ENCODE results near the gene PTPRO.
A peak's percentile ranks its signal among the peaks of the same experiment; 100 is the strongest.

Gene PTPRO

DNA sequence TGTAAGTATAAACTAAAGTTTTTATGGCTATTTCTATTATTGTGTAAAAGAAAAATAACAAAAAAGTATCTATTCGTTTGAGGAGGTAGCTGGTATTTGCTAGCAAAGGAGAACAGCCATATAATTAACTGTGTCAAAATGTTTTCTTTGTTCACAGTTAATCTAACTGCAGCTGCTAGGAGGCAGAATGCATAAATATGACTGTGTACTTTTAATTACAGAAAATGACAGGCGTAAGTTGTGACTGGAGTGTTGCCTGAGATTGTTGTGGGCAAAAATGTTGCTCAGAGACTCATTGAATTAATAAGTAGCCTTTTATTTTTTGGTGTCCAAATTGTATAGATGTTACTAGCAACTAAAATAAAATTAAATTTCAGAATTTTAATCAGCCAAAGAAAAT is 33.5 kb downstream of the PTPRO start:
- peak; percentile 21 to 49 for DNase-seq

DNA sequence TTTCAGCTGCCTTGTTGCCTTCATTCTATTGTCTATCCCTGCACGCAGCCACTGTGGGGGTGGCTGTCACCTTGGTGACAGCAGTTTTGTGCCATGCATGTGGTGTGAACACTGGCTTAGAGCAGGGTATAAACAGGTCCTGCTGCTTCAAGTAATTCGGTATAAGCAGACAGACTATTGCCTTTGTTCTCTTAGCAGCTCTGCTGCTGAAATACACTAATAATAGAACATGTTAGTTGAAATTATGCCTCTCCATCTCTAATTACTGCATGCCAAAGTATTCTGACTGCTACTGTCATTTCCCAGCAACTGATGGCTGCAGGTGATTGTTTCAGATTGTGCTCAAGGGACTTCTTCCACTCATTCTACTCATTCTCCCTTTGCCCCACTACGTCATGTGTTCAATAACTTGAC is 34.6 kb downstream of the PTPRO start:
- DNase-seq = peak; percentile 95 to 98

DNA sequence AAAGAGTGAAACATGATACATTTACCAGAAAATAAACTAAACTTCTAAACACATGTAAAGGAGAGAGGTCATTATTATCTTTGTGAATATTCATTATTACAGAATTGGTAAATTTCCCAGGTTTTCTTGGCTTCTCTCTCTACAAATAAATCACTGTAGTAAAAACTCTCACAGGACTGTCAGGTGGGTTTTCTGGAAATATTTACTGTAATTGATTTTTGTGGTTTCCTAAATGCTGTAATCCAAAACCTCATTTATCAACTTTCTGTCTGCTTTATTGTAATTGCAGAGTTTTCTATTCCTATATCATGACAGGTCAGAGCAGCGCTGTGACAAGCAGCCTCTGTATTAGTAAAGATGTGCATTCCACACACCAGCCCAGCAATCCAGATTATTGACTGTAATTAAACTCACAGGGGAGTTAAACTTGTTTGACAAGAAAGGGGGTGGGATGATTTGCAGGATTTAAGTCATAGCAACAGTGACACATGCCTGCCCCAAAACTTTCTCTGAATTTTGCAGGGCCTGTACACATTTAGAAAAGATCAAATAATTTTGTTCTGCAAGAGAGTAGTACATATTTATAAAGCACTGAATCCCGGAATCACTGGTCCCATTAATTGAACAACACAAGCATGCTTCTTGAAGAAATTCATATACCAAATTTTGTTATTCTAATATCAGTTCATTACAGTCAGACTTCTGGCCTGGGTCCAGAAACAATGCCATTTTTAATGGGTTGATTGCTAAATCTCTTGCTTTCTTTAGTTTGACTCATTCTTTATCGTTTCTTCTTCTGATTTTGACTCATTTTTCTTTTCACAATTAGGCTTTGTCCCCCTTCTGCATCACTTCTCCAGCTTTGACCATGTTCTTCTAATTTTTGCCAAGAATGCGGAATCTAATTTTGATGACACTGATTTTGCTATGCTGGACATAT is 42.2 kb downstream of the PTPRO start:
- peak; percentile 28 to 40 for DNase-seq

DNA sequence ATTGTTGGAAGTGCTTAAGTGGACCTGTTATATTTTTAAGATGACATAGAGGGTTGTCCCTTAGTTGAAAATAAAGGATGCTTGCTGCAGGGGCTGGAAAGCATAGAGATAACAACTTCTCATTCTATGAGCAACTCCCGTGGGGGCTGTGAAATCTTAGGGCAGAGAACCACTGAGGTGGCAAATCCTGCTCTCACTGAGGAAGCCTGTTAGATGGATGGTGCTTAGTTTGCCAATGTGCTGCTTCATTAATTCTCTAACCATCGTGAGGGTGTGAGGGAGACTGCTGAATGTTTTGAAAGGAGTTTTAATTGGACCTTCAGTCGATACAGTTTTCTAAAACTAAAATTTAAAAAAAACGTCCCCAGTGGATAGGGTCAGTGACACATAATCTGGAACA is 46.5 kb downstream of the PTPRO start:
- DNase-seq = no peak

DNA sequence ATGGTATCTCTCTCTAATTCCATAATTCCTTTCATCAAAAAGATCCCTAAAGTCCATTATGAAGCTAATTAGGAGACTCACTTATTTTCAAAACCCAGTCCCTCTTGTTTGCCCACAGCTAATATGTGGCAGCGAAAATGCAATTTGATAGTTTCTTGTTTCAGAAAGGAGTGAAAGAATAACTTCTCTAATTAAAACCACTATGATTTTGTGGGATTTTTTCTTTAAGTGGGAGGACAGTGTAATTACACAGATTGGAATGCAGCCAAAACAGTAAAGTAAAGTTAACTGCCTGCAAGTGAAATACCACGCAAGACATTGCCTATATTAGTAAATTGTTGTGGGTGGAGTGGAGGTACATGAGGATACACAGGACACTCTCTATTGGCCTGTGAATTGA is 50.0 kb downstream of the PTPRO start:
- DNase-seq = no peak

DNA sequence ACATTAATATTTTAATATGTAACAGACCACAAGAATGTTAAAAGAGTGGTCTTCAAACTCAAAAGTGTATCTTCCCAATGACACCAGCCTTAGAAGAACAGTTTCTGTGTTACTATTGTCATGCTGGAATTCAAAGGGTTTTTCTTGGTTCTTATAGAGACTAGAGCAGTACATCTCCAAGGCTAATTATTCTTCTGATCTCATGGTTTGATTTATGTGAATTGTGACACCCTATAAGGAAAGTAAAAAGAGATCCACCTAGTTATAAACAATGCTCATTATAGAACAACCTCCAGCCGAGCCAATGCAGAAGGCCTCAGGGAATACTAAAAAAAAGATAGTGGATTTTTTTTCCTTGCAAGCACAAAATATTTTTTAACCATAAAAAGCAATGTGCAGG is 65.5 kb downstream of the PTPRO start:
- DNase-seq = no peak

DNA sequence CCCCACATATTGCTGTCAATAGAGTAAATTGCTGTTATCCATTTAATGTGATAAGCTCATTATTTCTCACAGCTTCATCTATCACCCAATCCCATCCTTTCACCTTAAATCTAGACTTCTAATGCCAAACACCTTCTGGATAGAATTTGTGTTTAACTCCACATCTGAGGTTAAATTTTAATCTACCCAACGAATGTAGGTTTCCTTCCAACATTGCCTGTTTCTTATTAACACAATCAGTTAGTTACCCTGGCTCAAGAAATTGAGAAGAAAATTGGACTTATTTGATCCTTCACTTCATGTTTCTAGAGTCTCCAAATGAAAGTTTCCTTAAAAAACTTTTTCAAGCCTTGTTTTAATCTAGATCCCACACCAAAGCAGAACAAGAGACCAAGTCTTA is 67.3 kb downstream of the PTPRO start:
- no peak for DNase-seq

DNA sequence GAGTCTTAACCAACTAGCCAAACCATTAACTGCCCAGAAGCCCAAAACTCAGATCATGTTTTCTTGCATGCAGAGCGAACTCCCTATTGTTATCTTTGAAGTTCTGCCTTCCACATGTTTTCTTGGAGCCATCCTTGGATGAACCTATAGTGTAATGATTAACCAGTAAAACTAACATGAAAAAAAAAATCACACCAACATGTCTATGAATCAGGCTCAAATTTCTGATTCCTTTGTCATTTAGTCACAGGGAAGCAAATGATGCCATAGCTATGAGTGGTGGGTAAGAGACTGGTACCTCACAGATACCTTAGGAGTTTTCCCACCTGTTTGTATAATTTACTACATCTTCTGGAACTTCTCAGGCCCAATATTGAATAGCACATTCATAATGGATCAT is 70.7 kb downstream of the PTPRO start:
- DNase-seq = no peak

DNA sequence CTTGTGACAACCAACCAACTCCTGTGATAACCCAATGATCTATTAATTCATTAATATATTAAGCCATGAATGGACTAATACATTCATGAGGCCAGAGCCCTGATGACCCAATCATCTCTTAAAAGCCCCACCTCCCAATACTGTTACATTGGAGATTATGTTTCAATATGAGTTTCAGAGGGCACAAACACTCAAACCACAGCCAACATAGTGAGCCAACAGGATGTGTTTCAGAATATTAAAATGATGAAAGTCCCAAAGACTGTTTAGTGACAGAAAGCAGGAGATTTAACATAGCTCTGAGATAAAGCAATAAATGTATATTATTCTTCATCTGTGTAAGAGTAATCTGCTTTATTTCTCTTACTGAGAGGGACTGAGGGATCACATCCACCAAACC is 71.7 kb downstream of the PTPRO start:
- no peak for DNase-seq

DNA sequence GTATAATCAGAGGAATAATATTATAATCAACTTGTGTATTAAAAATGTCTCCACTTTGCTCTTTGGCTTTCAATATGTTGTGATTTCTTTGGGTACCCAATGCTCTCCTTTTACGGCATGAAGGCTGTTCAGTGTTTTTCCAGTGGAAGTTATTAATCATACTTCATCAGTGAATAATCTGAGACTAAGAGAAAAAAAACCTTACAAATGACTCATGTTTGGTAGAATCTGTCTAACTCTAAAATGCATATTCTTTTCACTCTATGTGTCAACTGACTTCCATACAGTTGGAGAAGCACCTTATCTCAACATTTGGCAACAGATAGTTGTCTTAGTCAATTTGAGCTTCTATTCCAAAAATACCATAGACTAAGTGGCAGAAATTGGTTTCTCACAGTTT is 82.2 kb downstream of the PTPRO start:
- DNase-seq = no peak

DNA sequence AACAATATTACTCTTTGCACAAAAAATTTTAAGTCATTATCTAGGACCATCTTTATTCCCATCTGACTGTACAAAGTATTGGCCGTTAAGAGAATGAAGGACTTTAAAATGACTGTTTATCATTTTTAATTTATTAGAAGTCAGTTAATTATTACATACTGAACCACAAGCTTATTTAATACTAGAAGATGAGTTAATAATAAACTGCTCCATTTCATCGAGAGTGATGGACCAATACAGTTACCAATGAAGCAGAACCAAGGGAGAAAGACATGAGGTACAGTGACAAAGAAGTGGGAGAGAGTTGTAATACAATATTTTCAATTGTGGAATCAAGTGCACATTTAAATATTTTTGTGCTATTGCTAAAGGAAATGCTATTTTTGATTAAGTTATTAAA is 83.3 kb downstream of the PTPRO start:
- no peak for DNase-seq

DNA sequence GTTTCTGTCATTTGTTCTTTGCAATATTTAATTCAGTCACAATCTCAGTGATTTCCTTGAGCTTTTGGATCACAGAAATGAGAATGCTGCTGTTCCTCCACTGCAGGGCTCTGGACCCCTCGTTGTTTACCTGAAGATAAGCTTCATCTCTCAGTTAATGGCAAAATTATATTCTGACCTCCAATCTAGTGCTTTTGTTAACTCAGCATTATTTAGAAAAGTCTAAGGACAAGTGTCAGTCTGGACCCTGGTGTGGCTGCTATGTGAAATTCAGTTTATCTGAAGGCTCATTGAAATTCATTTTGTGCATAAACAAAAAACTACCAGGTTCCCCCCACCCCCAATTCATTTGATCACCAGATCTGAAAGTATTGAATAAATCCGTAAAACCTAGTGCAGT is 84.7 kb downstream of the PTPRO start:
- DNase-seq = no peak

DNA sequence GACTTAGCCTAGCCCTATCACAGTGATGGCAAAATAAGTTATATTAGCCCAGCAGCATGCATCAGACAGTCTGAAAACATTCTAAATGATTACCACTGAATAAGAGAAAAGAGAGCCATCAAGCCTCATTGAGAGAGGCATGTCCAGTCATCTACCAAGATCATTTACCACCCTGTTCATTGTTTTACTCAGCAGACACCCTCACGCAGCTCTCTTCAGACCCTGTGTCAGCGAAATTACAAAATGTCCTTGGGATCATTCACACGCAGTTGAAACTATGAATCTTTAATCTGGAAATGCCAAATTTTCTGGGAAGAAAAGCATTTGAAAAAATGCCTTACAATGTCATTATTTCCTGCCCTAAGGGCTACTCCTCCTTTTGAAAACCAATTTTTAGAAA is 89.5 kb downstream of the PTPRO start:
- peak in 1 of 2 experiments; percentile 21 for DNase-seq

DNA sequence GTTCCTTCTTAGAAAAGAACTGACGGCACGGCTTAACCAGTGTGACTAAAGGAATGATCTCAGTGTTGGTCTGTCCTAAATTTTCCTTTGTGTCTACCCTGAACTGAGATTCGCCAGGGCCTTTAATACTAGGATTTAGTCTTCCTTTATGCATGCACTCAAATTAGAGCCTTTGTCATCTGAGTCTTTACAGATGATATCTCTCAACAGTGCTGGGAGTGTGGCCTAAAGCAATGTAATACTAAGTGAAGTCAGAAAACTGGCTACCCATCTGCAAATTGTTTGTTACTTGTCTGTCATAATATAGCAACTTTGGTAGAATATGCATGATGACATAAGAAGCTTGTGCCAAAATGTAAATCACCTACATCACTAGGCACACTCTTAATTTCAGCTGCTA is 95.4 kb downstream of the PTPRO start:
- DNase-seq = no peak

DNA sequence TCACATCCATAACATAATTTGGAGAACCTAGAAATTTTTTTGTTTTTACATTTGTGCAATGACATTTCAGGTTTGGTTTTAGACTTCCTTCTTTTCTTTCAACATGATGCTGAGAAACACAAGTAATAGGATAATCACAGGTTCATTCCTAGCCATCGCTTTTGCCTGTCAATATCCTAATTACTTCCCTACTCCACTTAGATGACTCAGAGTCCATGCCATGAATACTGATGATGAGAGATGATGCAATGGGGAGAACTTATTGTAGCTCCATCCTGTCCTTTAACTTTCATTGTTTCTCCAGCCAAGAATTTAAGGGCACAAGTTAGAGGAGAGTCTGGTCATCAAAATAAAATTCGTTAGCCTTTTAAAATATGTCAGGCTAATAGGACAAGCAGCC is 101.3 kb downstream of the PTPRO start:
- peak in 1 of 2 experiments; percentile 40 for DNase-seq

DNA sequence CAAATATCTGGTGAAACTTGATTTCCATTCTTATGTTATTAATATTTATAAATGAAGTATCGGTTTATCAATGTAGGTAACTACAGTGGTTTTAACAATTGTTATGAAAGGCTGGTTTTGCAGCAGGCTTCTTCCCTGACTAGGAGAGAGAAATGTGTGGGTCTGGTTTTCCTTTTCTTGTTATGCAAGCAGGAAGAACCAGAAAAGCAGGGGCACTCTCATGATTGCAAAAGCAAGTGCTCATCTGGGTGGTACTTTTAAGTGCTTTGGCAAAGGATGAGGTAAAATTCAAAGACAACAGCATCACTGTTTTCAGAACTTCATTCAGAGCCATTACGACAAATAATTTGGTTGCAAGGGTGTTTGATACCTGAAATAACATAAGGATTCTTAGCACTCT is 105.6 kb downstream of the PTPRO start:
- no peak for DNase-seq

DNA sequence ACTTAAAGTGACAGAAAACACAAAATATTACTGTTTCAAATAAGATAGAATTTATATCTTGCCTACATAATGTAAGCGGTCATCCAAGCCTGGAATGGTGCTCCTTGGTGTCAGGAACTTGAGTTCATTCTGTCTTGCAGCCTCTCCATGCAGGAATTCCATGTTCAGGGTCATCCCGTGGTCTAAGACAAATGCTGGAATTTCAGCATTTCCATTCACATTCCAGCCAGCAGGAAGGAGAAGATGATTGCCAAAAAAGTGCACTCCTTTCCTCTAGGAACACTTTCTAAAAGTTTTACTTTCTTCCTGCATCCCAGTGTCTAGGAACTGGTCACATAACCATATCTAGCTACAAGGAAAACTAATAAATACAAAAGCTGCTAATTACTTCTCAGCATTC is 106.3 kb downstream of the PTPRO start:
- no peak for DNase-seq

DNA sequence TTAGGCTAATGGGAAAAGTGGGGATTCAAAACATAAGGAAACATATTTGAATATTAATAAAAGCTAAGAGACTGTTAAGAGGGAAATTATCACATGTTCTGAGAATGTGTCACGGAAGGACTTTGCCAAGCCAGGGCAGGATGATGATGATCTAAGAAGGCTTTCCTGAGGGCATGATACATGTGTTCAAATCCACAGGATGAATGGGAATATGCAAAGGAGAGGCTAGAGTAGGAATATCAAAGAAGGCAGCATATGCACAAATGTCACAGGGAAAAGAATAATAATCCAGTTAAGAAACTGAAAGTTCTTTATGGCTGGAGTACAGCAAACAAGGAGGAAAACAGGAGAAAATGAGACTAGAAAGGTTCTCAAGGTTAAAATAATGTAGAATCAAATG is 107.0 kb downstream of the PTPRO start:
- DNase-seq = no peak

DNA sequence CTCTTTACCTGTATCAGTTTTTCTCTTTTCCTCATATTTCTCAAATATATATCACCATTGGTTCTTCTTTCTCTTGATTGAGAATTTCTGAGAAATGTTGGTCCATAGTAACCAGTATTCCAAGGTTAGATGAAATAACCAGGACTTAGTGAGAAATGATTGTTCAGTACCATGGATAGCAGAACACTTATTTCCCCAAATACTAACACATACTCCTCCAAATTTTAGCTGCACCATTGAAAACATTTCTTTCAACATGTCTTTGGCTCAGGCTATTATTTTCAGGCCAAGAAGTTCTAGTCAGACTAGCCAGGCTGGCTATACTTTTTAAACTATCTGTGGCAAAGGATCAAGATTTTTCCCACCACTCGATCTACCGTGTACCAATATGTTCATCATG is 113.3 kb downstream of the PTPRO start:
- no peak for DNase-seq

DNA sequence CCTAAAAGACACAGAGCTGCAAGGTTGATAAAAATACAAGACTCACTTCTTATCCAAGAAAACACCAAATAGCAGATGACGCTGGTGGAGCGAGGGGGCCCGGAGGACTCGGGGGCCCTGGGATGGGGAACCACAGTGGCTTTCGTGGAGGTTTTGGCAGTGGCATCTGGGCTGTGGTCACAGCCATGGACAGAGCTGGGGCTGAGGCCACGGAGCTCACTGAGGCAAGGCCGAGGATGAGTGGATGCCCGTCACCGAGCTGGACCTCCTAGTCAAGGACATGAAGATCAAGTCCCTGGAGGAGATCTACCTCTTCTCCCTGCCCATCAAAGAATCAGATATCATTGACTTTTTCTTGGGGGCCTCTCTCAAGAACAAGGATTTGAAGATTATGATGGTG is 117.2 kb downstream of the PTPRO start:
- no peak for DNase-seq

DNA sequence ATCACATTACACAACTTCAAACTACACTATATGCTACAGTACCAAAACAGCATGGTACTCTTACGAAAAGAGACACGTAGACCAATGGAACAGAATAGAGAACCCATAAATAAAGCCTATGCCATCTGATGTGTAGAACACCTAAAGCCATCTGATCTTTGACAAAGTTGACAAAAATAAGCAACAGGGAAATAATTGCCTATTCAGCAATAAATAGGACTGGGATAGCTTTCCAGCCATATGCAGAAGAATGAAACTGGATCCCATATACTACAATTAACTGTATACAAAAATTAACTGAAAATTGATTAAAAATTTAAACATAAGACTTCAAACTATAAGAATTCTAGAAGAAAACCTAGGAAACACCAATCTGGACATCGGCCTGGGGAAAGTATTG is 120.7 kb downstream of the PTPRO start:
- DNase-seq = no peak

DNA sequence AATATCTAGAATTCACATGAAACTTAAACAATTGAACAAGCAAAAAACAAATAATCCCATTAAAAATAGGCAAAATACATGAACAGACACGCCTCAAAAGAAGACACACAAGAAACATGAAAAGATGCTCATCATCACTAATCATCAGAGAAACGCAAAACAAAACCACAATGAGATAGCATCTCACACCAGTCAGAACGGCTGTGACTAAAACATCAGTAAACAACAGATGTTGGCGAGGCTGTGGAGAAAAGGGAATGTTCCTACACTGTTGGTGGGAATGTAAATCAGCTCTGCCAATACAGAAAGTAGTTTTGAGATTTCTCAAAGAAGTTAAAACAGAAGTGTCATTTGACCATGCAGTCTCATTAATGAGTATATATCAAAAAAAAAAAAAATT is 121.3 kb downstream of the PTPRO start:
- peak; percentile 63 to 65 for DNase-seq

DNA sequence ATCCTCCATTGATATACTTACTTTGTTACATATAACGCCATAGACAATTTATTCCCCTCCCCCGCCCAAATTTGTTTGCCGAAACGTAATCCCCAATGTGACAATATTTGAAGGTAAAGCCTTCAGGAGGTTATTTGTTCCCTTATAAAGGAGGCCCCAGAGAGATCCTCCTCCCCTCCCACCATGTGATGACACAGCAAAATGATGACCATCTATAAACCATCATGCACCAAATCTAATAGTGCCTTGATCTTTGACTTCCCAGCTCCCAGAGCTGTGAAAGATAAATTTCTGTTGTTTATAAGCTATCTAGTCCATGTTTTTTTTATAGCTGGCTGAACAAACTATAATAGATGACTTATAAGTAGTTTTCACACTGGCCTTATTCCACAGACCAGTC is 122.2 kb downstream of the PTPRO start:
- peak; percentile 31 to 47 for DNase-seq

DNA sequence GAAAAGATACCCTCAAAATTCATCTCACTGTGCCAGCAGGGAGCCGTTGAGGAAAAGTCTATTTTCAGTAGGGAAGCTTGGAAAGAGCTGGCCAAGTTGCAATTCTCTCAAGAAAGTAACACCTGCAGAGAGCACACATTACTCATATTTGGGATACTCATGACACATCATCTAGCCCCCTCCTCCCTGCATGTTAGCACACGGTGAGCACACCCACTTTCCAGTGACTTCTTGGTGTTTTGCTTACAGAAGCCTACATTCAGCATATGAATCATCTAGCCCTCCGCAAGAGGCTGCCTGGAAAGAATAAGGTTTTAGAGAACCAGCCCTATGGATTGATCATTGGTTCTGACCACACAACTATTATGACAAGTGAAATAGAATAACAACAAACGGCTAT is 124.5 kb downstream of the PTPRO start:
- no peak for DNase-seq

DNA sequence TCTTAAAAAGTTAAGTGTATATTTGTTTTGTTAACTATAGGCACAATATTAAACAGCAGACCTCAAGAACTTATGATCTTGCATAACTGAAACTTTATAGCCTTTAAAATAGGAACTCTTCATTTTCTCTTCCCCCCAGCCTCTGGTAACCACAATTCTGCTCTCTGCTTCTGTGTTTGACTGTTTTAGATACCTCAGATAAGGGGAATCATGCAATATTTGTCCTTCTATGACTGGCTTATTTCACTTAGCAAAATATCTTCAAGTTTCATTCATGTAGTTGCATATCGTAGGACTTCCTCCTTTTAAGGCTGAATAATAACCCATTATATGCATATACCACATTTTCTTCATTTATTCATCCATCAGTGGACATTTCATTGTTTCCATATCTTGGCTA is 131.3 kb downstream of the PTPRO start:
- DNase-seq = no peak

Data from NCI-H1930 (cell line).